SH-SY5Y (cell line): Measurements from ENCODE around the gene NCAN.

ENCODE experiments used
- GATA2 ChIP-seq: IDR thresholded peaks from 2 replicates; pipeline ENCODE4 v1.6.1; 2011; ENCODE audit warnings: mild to moderate bottlenecking, low read depth, low read length
- GATA3 ChIP-seq: IDR thresholded peaks from 2 replicates; pipeline ENCODE4 v1.6.1; 2011; ENCODE audit warnings: low read depth, mild to moderate bottlenecking, low read length, moderate library complexity

Gene NCAN

DNA sequence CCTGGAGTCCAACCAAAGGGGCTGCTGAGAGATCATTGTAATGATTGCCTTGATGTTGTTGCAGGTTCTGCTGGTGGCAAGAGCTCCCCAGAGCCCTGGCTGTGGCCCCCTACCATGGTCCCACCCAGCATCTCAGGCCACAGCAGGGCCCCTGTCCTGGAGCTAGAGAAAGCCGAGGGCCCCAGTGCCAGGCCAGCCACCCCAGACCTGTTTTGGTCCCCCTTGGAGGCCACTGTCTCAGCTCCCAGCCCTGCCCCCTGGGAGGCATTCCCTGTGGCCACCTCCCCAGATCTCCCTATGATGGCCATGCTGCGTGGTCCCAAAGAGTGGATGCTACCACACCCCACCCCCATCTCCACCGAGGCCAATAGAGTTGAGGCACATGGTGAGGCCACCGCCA, 15.5 kb downstream of the NCAN start:
- no peak for TF ChIP-seq GATA3
- TF ChIP-seq GATA2, result no peak

DNA sequence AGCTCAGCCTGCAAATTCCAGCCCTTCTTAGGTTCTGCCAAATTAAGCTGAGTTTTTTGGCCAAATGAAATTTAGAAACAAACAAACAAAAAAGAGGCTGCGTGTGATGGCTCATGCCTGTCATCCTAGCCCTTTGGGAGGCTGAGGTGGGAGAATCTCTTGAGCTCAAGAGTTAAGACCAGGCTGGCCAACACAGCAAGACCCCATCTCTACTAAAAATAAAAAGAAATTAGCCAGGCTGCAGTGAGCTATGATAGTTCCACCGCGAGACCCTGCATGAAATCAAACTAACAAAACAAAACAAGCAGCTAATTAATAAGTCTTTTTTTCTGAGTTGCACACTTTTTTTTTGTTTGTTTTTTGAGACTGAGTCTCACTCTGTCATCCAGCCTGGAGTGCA, 17.9 kb downstream of the NCAN start:
- no peak for TF ChIP-seq GATA3
- no peak for TF ChIP-seq GATA2

DNA sequence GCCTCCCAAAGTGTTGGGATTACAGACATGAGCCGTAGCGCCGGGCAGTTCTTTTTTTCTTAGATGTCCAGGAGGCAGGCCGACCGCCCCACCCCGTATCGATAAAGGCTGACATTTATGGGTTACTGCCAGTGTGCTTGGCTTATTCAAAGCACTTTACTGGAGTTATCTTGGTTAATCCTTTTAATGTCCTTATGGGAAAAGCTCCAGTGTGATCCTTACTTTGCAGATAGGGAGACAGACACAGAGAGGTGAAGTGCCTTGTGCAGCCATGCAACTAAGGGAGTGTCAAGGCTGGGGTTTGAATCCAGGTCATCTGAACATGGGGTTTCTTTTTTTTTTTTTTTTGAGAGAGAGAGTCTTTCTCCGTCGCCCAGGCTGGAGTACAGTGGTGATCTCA, 19.2 kb downstream of the NCAN start:
- TF ChIP-seq GATA3 (no peak), GATA2 (no peak)

DNA sequence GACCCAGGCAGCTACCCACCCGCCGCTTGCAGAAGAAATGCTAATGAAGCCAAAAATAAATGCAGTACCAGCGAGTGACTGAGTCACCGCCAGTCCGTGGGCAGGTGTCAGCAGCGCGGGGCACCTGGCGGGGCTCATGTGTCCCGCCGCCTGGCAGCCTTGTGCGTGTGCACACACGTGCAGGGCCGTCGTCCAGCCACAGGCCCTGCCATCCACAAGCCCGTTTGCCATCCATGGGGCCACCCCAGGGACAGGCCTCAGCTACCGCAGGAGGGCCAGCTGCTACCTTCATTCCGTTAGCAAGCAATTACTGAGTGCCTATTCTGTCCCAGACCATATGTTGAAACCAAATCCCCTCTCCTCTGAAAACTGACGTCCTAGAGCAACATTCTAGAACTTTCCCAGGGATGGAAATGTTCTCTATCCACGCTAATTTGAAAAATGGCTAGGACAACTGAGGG, 20.5 kb downstream of the NCAN start:
- TF ChIP-seq GATA3 (no peak), GATA2 (no peak)

DNA sequence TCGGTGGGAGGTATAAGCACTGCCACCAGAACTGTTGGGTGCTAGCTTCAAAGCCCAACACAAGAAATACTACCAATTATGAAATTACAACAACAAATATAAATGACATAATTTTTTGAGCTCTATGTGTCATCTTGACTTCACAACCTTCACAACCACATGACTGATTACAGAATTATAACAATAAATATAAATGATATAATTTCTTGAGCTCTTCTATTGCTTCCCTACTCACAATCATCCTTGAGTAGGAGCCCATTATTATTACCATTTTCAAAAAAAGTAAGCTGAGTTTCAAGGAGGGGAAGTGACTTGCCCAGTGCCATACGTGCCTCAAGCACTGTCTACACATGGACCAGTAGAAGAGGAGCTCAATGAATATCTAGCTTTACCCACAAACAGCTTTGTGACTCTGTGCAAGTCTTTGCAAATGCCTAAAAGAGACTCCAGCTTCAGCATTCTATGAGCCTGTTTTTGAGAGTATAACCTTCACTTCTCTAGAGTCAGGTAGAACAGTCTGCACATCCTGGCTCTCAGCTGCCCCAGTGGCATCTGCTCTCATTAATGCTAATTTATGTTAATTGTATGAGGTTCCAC, 22.6 kb downstream of the NCAN start:
- TF ChIP-seq GATA3 (no peak), GATA2 (no peak)

DNA sequence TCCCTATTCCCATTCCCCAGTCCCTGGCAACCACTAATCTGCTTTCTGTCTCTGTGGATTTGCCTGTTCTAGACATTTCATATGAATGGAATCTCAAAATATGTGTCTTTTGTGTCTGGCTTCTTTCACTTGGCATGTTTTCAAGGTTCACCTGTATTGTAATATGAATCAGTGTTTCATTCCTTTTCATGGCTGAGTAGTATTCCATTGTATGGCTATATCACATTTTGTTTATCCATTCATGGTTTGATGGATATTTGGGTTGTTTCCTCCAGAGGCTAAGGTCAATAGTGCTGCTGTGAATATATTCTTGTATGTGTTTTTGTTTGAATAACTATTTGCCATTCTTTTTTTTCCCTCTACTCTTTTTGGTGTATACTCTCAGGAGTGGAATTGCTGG, 24.4 kb downstream of the NCAN start:
- TF ChIP-seq GATA3 (no peak), GATA2 (no peak)

DNA sequence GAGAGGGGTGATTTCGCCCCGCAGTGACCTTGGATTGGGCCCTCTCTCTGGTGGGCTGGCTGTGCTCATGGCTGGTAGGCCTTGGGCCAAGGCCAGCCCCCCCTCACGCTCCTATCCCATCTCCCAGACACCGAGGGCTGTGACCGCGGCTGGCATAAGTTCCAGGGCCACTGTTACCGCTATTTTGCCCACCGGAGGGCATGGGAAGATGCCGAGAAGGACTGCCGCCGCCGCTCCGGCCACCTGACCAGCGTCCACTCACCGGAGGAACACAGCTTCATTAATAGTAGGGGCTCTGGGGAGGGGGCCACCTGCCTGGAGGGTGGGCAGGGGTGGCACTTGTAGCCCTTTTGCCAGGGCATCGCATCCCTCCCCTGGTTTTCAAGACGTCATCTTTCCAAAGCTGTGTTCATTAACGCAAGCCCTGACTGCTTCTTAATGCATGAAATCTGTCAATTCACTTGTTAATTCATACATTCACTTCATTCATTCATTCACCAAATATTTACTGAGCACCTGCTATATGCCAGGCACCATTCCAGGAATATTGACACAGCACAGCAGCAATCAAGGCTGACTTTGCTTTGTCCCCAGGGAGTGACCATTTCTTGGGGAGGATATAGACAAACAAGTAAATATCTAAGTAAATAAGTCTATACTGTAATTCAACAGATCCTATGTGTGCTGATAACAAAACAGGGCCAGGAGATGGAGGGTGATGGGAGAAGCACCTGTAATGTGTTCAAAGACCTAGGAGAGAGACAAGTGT, 26.6 kb downstream of the NCAN start:
- TF ChIP-seq GATA2 (no peak), GATA3 (no peak)

DNA sequence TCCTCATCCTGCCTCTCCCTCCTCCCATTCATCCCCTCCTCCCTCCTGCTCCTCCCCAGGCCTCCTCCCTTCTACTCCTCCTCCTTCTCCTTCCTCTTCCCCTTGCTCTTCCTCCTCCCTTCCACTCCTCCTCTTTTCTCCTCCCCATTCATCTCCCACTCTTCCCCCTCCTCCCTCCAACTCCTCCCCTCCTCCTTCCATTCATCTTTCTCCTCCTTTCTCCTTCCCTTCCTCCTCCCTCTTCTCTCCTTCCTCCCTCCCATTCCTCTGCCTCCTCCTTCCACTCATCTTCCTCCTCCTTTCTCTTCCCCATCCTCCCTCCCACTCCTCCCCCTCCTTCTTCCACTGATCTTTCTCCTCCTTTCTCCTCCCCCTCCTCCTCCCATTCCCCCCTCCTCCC, 27.9 kb downstream of the NCAN start:
- no peak for TF ChIP-seq GATA3
- no peak for TF ChIP-seq GATA2

DNA sequence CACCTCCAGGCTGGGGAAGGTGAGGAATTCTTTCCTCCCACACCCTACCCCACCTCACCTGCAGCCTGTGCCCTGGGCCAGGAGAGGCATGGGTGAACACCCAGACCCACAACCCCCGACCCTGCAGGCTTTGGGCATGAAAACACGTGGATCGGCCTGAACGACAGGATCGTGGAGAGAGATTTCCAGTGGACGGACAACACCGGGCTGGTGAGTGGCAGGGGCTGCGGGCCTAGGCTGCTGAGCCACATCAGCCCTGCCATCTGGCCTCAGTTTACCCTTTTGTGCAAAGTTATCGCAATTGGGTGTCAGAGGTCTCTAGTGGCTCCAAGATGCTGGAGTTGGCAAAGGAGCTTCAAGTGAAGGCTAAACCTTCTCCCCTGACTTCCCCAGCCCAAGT, 28.7 kb downstream of the NCAN start:
- TF ChIP-seq GATA3, result no peak

DNA sequence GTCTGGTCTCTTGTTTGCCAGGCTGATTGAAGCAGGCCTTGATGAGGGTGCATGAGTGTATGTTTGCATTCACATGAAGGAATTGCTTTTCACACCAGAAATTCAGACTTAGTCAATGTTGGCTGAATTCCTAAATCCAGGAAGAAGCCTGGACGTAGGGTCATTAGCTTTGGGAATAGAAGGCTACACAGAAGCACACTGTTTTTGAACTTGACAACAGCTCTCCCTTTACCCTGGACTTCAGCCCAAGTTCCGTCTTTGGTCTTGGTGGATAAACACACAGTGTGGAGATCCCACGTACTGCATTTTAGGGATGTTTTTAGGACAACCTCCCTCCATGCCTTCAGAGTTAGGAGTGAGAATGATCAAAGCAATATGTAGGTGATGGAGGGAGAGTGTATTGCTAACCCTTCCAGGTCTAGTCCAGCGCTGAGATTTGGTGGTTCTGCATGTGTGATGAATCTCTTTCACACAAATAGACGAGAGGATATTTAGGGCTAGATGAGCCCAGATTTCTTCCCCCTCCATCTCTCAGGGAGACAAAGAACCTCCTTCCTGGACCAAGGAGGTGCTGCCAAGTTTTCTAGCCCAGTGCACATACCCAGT, 38.5 kb downstream of the NCAN start:
- TF ChIP-seq GATA3, result no peak
- no peak for TF ChIP-seq GATA2

DNA sequence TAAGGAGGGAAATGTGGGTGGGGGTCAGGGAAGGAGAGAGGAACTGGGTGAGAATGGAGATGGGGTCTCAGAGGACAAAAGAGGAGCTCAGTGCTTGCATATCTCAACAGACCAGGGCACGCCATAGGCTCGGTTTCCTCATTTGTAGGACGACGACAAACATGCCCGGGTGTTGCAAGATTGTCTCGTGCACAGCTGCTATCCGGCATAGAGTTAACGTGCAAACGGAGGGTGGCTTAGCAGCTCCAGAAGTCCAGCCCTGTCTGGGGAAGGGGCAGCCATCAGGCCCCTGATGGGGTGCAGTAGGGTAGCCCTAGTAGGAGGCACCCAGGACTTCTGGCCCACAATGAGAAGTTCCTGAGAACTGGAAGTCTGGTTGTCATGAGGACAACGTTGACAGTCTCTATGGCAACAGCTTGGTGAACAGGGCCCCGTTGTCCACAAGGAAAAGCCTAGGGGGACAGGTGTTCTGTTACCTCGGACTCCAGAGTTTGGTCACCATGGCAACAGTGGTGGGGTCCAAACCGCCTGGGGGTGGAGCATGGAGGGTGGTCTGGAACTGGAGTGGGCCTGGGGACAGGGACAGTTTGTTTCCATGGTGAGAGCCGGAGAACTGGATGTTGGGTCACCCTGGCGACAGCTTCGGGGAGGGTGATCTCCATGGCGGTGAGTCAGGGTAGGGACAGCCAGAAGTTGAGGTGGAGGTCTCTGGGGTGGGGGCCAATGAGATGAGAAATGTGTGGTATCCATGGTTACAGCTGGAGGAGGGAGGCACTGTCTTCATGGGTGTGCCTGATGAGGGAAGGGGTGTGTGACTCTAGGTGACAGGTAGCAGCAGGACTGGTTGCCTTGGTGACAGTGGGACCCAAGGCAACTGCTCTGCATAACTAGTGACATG, 44.6 kb downstream of the NCAN start:
- TF ChIP-seq GATA3, result no peak
- no peak for TF ChIP-seq GATA2

DNA sequence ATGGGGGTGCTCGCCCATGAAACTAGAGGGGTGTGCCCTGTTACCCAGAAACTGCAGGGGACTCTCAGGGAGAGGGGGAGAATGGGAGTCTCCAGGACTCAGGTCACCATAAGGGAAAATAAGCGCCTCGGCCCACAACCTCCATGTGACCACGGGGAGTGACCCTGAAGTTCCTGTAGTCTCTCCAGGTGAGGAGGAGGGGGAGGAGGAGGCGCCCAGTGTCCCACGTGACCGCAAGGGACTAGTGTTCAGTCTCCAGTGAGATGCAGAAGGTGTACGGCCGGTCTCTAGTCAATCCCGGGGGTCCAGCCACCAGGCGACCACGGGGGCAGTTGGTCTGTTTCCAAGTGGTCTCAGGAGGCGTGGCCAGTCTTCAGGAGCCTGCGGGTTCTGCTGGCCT, 45.4 kb downstream of the NCAN start:
- TF ChIP-seq GATA3 (no peak), GATA2 (no peak)

DNA sequence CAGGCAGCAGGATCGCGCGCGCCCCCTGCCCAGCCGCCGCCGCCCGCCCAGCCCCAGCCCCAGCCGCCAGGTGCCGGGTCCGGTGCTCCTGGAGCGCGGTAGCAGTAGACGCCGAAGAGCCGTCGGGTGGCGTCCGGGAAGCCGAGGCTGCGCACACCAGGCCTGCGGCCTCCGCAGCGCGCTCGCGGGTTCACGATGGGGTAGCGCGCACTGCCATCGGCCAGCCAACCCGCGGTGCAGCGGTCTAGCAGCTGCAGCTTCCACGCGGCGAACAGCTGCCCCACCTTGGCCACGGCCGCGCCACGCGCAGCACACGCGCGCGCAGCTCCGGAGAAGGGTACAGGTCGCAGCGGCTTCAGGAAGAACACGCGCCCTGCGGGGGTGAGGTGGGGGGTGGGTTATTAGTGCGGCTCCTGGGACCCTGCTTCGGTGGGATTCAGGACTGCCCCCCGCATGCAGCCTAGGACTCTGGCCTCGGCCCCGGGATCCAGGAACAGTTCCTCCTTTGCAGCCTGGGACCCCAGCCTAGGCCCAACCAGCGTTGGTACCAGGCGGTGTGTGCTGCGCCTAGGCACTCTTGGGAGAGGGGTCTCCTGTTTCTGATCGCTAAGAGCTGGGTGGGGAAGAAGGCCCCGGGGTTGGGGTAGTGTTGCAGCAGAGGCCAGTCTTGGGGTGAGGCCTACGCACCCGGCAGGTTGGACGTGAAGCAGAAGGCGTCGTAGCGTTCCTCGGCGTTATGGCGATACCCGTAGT, 46.3 kb downstream of the NCAN start:
- TF ChIP-seq GATA3 (no peak), GATA2 (no peak)
